ENCODE data around the gene C11orf91.
"Not testable (repeated sequence)": the region's sequence is repeated elsewhere in the genome, so short reads cannot be mapped to it uniquely, and the experiment has no call there.

DNA sequence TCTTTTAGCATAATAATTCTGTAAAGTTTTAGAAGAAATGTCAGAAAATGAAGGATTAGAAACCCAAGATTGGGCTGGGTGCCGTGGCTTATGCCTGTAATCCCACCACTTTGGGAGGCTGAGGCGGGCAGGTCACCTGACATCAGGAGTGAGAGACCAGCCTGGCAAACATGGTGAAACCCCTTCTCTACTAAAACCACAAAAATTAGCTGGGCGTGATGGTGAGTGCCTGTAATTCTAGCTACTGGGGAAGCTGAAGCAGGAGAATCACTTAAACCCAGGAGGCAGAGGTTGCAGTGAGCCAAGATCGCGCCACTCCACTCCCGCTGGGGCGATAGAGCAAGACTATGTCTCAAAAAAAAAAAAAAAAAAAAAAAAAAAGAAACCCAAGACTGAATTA, 39.1 kb downstream of the C11orf91 start:
- TF ChIP-seq POLR2AphosphoS5 (IDR thresholded peaks at IDR 0.05; ENCODE audit: borderline replicate concordance, low read depth, low read length); EZH2 (IDR thresholded peaks at IDR 0.05); FOXP2 (optimal IDR thresholded peaks at IDR 0.05; ENCODE audit: control extremely low read depth, extremely low read length, insufficient read depth): not testable (repeated sequence)
